ENCODE measurements around the gene TEX13C. TPM values are rescaled to one million over a fixed set of nuclear protein-coding genes. Genes with fewer than 3 reads are reported as not detected.
"Not testable (repeated sequence)": the region's sequence is repeated elsewhere in the genome, so short reads cannot be mapped to it uniquely, and the experiment has no call there.

TEX13C gene
- total RNA-seq, result not detected in 2 replicates

DNA sequence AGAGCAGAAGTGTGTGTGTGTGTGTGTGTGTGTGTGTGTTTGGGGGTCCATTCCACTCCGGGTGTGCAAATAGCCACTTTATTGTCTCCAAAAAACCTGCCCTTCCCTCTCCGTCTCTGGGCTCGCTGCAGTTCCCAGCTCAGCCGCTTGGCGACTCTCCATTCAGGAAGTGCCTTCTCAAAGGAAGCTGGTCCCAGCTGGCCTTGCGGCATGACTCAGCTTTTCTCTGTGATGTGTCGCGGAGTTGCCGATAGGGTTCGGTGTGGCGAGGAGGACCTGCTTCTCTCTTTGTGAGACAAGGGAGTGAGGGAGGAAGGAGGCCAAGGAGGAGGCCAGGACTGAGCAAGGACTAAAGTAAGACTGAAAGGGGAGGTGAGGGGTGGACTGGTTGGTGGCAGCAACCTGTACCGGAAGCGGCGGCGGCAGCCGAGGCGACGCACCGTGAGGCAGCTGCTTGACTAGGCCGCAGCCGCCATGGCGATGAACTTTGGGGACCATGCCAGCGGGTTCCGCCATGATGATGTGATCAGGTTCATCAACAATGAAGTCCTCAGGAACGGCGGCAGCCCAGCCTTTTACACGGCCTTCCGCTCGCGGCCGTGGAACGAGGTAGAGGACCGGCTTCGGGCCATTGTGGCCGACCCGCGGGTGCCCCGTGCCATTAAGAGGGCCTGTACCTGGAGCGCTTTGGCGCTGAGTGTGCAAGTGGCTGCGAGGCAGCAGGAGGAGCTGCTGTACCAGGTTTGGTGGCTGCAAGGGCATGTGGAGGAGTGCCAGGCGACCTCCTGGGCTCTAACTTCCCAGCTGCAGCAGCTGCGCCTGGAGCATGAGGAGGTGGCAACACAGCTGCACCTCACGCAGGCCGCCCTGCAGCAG is at the start of gene TEX13C:
TEX13C (plus strand) TSS at position 226 of the 876 bp plus-strand sequence; CDS start at position 475, 249 bp downstream.
- DNase-seq (ENCODE audit: low read depth in 2 of 2), result no peak

DNA sequence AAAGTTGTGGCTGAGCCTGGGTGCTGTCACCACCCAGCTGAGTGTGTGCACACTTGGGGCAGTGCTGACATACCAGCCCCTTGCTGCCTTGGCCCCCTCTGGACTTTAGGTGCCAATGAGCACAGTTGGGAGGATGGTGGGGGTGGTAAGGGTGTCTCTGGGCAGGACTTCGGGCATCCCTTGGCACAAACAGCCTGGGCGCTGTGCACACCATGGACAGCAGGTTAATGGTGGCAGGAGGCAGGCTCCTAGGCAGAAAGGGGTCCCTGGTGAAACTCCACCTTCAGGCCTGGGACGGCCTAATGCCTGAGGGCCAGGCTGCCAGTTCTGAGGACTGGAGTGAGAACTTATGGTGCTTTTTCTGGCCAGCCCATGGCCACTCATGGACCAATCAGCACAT is 32.4 kb upstream of the TEX13C start:
- no peak for DNase-seq (ENCODE audit: low read depth in 2 of 2)

DNA sequence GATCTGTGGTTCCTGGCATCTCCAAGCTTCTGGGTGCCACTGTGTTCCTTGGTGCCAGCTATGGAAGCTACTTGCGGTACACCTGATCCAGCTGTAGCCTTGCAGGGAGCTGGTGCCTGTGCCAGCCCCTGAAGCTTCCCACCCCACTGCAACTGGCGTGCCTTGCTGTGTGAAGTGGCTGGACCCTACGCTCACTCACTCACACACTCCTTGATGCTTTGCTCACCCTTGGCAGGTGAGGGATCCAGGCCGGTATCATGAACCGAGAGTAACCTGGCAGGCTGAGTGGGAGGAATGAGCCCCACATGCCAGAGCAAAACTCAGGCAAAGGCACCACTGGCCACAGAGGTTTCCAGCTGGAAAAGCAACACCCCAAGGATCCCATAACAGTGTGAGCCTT is 31.3 kb upstream of the TEX13C start:
- DNase-seq (ENCODE audit: low read depth in 2 of 2), result no peak

DNA sequence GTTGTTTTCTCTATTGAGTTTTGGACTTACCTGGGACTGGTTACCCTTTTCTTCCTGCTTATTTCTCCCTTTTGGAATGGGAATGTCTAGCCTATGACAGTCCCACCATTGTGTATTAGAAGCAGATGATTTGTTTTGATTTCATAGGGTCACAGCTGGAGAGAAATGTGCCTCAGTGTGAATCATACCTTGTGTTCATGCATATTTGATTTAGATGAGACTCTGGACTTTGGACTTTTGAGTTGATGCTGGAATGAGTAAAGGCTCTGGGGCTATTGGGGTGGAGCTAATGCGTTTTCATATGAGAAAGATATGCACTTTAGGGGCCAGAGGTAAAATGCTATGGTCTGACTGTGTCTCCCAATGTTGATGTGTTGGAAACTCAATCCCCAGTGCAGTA is 30.5 kb upstream of the TEX13C start:
- no peak for DNase-seq (ENCODE audit: low read depth in 2 of 2)

DNA sequence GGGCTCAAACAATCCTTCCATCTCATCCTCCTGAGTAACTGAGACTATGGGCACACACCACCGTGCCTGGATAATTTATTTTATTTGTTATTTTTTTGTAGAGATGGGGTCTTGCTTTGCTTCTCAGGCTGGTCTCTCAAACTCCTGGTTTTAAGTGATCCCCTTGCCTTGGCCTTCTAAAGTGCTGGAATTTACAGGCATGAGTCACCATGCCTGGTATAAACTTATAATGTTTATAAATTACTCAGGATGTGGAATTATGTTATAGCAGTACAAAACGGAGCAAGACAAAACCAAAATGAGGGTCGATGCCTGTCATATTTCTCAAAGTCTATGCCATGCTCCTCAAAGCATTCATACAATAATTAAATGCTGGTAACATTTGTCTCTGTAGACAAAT is 29.8 kb upstream of the TEX13C start:
- DNase-seq (ENCODE audit: low read depth in 2 of 2), result no peak

DNA sequence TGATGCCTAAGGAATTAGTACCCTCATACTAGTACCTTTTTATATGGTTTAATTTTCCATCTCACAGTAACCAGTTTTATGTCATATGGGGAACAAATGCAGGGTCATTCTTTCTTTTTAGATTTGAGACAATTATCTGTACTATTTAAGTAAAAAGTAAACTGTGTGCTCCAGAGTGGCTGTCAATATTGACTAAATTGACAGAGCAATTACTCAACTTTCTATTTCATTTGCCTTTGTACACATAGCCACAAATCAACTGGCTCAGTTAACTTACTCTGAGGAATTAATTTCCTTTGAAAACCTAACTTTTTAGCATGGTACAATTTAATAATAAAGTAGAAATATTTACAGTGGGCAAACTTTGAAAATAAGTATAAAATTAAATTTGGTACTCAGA is 28.5 kb upstream of the TEX13C start:
- no peak for DNase-seq (ENCODE audit: low read depth in 2 of 2)

DNA sequence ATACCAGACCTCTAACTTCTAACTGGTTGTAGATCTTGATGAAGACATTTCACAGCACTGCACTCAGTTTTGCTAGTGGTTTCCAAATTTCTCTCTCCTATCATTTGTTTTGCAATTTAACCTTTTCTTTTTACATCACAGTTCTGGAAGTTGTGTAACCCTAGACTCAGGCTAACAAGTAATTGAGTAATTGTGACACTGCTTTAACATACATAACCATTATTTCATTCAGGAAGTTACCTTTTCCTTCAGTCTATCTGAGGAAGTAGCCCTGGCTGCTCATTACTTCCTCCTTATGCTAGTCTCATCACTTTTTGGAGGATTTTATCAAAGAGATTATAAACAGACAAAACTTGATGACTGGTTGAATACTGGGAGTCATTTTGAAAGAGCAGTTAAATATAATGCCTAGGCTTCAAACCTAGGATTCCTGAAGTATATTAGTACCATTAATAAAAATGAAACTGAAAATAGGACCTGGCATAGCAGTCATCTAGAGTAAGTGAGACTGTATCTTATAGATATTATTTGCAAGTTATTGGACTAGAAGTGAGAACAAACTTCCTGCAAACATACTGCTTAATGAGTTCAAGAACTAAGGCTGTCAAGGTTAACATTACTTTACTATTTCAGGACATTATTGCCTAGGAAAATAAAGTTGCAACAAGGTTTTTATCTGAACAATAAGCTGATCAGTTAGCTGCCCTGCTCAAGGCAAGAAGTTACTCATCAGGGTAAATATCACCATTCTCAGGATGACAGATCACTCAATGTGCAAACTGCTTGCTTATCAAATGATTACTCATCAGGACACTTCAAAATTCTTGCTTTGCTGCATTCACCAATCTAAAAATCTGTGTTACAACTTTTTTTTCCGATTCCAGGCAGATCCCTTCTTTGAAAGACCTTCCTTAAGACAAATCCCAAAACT is 25.6 kb upstream of the TEX13C start:
- no peak for DNase-seq (ENCODE audit: low read depth in 2 of 2)

DNA sequence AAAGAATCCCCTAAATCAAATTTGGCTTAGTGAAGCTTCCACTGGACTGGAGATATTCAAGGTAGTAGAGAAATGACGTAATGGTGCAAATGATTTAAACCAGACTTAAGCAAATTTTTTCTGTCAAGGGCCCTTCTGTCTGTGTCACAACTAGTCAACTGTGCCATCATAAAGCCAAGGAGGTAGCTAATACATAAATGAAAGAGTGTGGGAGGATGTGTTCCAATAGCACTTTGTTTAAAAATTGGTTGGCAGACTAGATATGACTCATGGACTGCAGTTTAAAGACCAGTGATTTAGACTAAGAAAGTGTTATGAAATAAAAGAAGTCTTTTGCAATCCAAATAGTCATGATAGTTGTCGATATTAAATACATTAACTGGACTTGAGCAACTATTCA is 24.3 kb upstream of the TEX13C start:
- no peak for DNase-seq (ENCODE audit: low read depth in 2 of 2)

DNA sequence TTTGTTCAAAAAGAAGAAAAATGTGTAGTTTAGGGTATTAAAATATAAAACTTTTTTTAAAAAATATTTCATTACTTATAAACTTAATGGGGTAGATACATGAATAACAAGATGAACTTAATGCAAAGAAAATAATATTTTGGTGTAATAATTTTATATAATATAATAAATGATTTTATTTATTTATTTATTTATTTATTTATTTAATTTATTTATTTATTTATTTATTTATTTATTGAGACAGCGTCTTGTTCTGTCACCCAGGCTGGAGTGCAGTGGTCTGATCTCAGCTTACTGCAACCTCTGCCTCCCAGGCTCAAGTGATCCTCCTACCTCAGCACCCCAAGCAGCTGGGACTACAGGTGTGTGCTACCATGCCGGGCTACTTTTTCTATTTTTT is 20.8 kb upstream of the TEX13C start:
- no peak for DNase-seq (ENCODE audit: low read depth in 2 of 2)

DNA sequence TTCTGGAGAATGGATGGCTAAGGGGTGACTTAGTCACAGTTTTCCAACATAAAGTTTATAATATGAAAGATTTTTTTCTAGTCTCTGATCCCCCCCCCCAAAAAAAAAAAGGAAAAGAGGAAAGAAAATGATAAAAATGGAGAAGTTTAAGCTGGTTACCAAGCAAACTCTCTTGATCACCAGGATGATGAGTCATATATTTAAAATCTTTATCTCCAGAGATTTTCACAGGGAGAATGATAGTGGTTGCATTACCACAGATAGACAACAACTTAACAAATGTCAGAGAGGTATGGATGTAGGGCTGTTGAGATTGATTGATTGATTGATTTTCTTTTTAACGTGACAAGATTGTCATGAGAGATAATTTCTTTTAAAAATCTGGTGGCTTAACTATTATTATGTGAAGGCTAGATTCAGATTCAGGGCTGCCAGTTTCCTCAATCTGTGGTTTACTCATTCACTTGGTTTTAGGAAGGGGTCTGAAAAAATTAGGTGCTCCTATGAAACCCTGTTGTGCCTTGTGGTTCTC is 13.3 kb upstream of the TEX13C start:
- no peak for DNase-seq (ENCODE audit: low read depth in 2 of 2)

DNA sequence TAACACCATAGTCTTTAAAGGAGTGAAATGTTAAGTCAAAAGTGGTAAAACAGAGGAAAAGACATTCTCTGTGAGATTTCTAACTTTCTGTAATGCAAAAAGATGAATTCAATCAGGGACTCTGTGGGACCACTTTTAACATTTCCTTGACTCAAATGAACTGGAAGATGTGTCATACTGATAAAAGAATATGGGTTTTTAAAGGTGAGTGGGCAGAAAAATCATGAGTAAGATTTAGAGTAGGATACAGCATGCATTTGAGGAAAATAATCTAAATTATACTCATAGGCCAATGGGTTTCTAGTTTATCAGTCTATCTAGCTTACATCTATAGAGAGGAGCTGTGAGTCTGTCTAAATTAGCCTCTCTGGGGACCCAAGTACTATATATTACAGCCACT is 11.0 kb upstream of the TEX13C start:
- no peak for DNase-seq (ENCODE audit: low read depth in 2 of 2)

DNA sequence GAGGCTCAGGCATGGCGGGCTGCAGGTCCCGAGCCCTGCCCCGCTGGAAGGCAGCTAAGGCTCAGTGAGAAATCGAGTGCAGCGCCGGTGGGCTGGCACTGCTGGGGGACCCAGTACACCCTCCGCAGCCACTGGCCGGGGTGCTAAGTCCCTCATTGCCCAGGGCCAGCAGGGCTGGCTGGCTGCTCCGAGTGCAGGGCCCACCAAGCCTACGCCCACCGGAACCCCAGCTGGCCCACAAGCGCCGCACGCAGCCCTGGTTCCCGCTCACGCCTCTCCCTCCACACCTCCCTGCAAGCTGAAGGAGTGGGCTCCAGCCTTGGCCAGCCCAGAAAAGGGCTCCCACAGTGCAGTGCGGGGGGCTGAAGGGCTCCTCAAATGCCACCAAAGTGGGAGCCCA is 505 bp upstream of the TEX13C start:
- not testable (repeated sequence) for DNase-seq (ENCODE audit: low read depth in 2 of 2)

DNA sequence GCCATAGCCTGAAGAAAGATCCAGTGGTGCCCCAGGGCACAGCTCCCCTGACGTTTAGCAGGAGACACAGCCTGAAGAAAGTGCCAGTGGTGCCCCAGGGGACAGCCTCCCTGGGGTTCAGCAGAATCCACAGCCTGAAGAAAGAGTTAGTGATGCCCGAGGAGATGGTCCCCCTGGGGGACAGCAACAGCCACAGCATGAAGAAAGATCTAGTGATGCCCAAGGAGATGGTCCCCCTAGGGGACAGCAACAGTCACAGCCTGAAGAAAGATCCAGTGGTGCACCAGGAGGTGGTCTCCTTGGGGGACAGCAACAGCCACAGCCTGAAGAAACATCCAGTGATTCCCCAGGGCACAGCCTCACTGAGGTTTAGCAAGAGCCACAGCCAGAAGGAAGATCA is 2.8 kb downstream of the TEX13C start:
- DNase-seq (ENCODE audit: low read depth in 2 of 2), result no peak

DNA sequence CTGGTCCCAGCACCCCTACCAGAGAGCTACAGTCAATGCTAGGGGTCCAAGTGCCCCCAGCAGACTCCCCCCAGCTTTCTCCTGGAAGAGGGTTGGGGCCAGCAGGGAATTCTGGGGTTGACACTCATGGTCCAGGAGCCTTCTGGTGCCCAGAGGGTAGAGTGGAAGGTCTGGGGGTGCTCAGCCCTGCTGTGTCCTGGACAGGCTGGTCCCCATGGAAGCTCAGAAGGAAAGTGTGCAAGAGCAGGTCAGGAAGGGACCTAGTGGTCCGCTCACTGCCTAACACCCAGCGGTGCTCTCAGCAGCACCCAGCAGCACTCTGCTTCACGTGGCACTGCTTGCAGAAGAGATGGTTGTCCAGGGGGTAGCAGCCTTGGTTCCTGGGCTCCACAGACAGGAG is 6.9 kb downstream of the TEX13C start:
- DNase-seq (ENCODE audit: low read depth in 2 of 2), result no peak

DNA sequence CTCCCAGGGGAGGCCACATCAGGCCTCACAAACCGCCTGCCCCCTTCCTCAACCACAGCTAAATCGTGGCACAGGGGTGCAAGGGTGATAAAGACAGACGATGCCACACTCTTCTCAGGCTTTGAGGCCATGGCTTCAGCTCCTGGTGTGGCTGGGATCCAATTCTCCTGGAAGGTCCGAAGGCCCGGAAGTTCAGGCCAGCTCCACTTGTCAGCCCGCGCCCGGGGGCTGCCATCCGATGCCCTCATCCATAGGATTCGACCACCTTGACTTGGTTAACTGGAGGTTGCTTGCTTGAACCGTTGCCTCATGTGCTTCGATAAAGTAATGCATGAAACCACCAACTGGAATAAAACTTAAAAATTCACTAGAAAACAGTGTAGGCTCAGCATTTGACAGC is 8.2 kb downstream of the TEX13C start:
- DNase-seq (ENCODE audit: low read depth in 2 of 2), result no peak

DNA sequence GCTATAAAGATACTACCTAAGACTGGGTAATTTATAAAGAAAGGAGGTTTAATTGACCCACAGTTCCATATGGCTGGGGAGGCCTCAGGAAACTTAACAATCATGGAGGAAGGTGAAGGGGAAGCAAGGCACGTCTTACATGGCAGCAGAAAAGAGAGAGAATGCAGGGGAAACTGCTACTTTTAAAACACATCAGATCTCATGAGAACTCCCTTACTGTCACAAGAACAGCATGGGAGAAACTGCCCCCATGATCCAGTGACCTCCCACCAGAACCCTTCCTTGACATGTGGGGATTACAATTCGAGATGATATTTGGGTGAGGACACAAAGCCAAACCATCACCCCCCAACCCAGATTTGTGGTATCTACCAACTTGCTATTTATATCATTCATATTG is 13.9 kb downstream of the TEX13C start:
- DNase-seq (ENCODE audit: low read depth in 2 of 2), result no peak

DNA sequence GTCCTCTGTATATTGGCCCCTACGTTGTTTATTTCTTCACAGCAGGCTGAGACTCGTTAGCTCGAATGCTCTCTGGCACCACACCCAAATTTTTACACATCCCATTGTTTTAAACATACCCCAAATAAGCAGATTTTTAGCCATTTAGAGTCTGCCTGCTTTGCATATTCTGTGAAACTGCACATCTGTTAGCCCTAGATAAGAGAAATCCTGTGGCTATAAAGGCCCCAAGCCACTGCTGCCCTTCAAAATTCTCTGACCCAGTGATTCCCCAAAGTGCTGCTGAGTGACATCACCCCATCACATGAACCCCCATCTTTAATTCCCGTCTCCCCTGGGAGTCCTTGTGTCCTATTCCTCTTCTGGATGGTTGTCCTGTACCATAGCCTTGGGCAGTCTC is 20.8 kb downstream of the TEX13C start:
- no peak for DNase-seq (ENCODE audit: low read depth in 2 of 2)

DNA sequence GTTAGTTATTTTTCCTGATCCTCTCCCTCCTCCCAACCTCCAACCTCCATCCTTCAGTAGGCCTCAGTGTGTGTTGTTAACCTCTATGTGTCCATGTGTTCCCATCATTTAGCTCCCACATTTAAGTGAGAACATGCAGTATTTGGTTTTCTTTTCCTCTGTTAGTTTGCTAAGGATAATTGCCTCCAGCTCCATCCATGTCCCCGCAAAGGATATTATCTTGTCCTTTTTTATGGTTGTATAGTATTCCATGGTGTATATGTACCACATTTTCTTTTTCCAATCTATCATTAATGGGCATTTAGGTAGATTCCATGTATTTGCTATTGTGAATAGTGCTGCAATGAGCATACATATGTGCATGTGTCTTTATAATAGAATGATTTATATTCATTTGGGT is 54.5 kb downstream of the TEX13C start:
- no peak for DNase-seq (ENCODE audit: low read depth in 2 of 2)

All from lung microvascular endothelial cell (primary cell).